SK-N-SH treated with all-trans-retinoic acid at 6 μM for 48 hours (cell line): ENCODE data around the gene ATP5F1E.

Experiments
- ATAC-seq: fragments of 200-7000 bp; cut with Tn5 transposase; 3 replicates; pipeline ENCODE4 v1.9.1; 2020; ENCODE audit warnings: mild to moderate bottlenecking, moderate library complexity
- ARNTL ChIP-seq: fragments of 450-650 bp; formaldehyde crosslinking; IDR thresholded peaks from 2 replicates; pipeline ENCODE4 v1.5.0; 2020; ENCODE audit warnings: low read depth, mild to moderate bottlenecking, moderate library complexity, borderline replicate concordance
- BACH2 ChIP-seq: fragments of 250-450 bp; sonication (Bioruptor Pico); IDR thresholded peaks from 2 replicates; pipeline ENCODE4 v1.9.0; 2021; ENCODE audit warnings: mild to moderate bottlenecking, borderline replicate concordance
- CSDC2 ChIP-seq: fragments of 250-450 bp; sonication (Bioruptor Pico); IDR thresholded peaks from 2 replicates; pipeline ENCODE4 v1.5.0; 2020; ENCODE audit warnings: mild to moderate bottlenecking, moderate library complexity
- GLIS3 ChIP-seq: fragments of 250-450 bp; sonication (Bioruptor Pico); IDR thresholded peaks from 2 replicates; pipeline ENCODE4 v1.5.0; 2020; ENCODE audit warnings: mild to moderate bottlenecking, moderate library complexity
- ISL1 ChIP-seq: fragments of 250-450 bp; sonication (Bioruptor Pico); IDR thresholded peaks from 2 replicates; pipeline ENCODE4 v2.1.2; 2022; ENCODE audit warnings: mild to moderate bottlenecking, moderate library complexity
- OSR1 ChIP-seq: fragments of 250-450 bp; sonication (Bioruptor Pico); IDR thresholded peaks from 2 replicates; pipeline ENCODE4 v1.8.0; 2022; ENCODE audit warnings: moderate library complexity, mild to moderate bottlenecking, inconsistent platforms
- PATZ1 ChIP-seq: fragments of 250-450 bp; sonication (Bioruptor Pico); IDR thresholded peaks from 2 replicates; pipeline ENCODE4 v1.8.0; 2020; ENCODE audit warnings: mild to moderate bottlenecking, moderate library complexity, borderline replicate concordance
- POU6F1 ChIP-seq: fragments of 250-450 bp; sonication (Bioruptor Pico); IDR thresholded peaks from 2 replicates; pipeline ENCODE4 v1.8.0; 2021; ENCODE audit warnings: low read depth, mild to moderate bottlenecking, moderate library complexity, borderline replicate concordance
- PPARA ChIP-seq: fragments of 250-450 bp; sonication (Bioruptor Pico); IDR thresholded peaks from 2 replicates; pipeline ENCODE4 v1.5.0; 2020; ENCODE audit warnings: mild to moderate bottlenecking, borderline replicate concordance
- RARB ChIP-seq: fragments of 250-450 bp; sonication (Bioruptor Pico); IDR thresholded peaks from 2 replicates; pipeline ENCODE4 v1.8.0; 2021; ENCODE audit warnings: mild to moderate bottlenecking, moderate library complexity
- SNAI2 ChIP-seq: fragments of 250-450 bp; sonication (Bioruptor Pico); IDR thresholded peaks from 2 replicates; pipeline ENCODE4 v1.5.0; 2020; ENCODE audit warnings: mild to moderate bottlenecking, moderate library complexity
- TCF4 ChIP-seq: fragments of 250-450 bp; sonication (Bioruptor Pico); IDR thresholded peaks from 2 replicates; pipeline ENCODE4 v1.8.0; 2021; ENCODE audit warnings: mild to moderate bottlenecking, moderate library complexity, borderline replicate concordance
- TOX ChIP-seq: fragments of 250-450 bp; sonication (Bioruptor Pico); IDR thresholded peaks from 2 replicates; pipeline ENCODE4 v1.8.0; 2021; ENCODE audit warnings: mild to moderate bottlenecking, moderate library complexity, borderline replicate concordance
- ZC3H10 ChIP-seq: fragments of 250-450 bp; sonication (Bioruptor Pico); IDR thresholded peaks from 2 replicates; pipeline ENCODE4 v1.5.1; 2021; ENCODE audit warnings: mild to moderate bottlenecking, moderate library complexity
- ZFP3 ChIP-seq: fragments of 250-450 bp; sonication (Bioruptor Pico); IDR thresholded peaks from 2 replicates; pipeline ENCODE4 v1.5.0; 2020; ENCODE audit warnings: mild to moderate bottlenecking, moderate library complexity
- ZFP30 ChIP-seq: fragments of 450-650 bp; formaldehyde crosslinking; IDR thresholded peaks from 2 replicates; pipeline ENCODE4 v1.5.0; 2022; ENCODE audit warnings: mild to moderate bottlenecking, moderate library complexity
- ZNF8 ChIP-seq: fragments of 450-650 bp; formaldehyde crosslinking; IDR thresholded peaks from 2 replicates; pipeline ENCODE4 v1.5.0; 2020; ENCODE audit warnings: mild to moderate bottlenecking, moderate library complexity
- TF ChIP-seq, protein P1 (sequence below): fragments of 250-450 bp; sonication (Bioruptor Pico); IDR thresholded peaks from 2 replicates; pipeline ENCODE4 v1.5.0; 2020; ENCODE audit warnings: mild to moderate bottlenecking, moderate library complexity
- TF ChIP-seq, protein P2 (sequence below): fragments of 250-450 bp; sonication (Bioruptor Pico); IDR thresholded peaks from 2 replicates; pipeline ENCODE4 v1.5.1; 2020; ENCODE audit warnings: low read depth, mild to moderate bottlenecking, moderate library complexity
- TF ChIP-seq, protein P3 (sequence below): fragments of 250-450 bp; sonication (Bioruptor Pico); IDR thresholded peaks from 2 replicates; pipeline ENCODE4 v1.5.1; 2021; ENCODE audit warnings: mild to moderate bottlenecking, moderate library complexity

The ATP5F1E gene

DNA sequence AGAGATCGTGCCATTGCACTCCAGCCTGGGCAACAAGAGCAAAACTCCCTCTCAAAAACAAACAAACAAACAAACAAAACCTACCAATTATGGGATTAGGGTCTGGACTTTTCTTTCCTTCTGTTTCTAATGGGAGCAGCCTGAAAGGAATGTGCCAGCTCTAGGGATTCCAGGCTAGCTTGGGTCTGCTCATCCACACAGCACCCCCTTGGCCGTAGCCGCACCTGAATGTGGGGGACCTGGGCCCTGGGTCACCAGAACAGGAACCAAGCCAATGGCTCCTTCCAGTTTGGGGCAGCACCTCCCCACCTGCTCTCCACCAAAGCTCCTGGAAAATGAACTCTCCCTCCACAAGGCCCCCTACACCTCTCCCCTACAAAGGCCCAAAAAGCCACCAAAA is 31.8 kb downstream of the ATP5F1E start:
- no peak for ATAC-seq
- TF ChIP-seq TCF4 (CRISPR knock-in tag) (no peak), POU6F1 (CRISPR knock-in tag) (no peak), BACH2 (CRISPR knock-in tag) (no peak), ISL1 (CRISPR knock-in tag) (no peak), PATZ1 (CRISPR knock-in tag) (no peak), TOX (no peak), CSDC2 (CRISPR knock-in tag) (no peak), ZNF8 (CRISPR knock-in tag) (no peak)
- TF ChIP-seq, protein P1, sequence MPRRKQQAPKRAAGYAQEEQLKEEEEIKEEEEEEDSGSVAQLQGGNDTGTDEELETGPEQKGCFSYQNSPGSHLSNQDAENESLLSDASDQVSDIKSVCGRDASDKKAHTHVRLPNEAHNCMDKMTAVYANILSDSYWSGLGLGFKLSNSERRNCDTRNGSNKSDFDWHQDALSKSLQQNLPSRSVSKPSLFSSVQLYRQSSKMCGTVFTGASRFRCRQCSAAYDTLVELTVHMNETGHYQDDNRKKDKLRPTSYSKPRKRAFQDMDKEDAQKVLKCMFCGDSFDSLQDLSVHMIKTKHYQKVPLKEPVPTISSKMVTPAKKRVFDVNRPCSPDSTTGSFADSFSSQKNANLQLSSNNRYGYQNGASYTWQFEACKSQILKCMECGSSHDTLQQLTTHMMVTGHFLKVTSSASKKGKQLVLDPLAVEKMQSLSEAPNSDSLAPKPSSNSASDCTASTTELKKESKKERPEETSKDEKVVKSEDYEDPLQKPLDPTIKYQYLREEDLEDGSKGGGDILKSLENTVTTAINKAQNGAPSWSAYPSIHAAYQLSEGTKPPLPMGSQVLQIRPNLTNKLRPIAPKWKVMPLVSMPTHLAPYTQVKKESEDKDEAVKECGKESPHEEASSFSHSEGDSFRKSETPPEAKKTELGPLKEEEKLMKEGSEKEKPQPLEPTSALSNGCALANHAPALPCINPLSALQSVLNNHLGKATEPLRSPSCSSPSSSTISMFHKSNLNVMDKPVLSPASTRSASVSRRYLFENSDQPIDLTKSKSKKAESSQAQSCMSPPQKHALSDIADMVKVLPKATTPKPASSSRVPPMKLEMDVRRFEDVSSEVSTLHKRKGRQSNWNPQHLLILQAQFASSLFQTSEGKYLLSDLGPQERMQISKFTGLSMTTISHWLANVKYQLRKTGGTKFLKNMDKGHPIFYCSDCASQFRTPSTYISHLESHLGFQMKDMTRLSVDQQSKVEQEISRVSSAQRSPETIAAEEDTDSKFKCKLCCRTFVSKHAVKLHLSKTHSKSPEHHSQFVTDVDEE, result no peak
- TF ChIP-seq, protein P2, sequence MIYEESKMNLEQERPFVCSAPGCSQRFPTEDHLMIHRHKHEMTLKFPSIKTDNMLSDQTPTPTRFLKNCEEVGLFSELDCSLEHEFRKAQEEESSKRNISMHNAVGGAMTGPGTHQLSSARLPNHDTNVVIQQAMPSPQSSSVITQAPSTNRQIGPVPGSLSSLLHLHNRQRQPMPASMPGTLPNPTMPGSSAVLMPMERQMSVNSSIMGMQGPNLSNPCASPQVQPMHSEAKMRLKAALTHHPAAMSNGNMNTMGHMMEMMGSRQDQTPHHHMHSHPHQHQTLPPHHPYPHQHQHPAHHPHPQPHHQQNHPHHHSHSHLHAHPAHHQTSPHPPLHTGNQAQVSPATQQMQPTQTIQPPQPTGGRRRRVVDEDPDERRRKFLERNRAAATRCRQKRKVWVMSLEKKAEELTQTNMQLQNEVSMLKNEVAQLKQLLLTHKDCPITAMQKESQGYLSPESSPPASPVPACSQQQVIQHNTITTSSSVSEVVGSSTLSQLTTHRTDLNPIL (CRISPR knock-in tag), result no peak
- TF ChIP-seq, protein P3, sequence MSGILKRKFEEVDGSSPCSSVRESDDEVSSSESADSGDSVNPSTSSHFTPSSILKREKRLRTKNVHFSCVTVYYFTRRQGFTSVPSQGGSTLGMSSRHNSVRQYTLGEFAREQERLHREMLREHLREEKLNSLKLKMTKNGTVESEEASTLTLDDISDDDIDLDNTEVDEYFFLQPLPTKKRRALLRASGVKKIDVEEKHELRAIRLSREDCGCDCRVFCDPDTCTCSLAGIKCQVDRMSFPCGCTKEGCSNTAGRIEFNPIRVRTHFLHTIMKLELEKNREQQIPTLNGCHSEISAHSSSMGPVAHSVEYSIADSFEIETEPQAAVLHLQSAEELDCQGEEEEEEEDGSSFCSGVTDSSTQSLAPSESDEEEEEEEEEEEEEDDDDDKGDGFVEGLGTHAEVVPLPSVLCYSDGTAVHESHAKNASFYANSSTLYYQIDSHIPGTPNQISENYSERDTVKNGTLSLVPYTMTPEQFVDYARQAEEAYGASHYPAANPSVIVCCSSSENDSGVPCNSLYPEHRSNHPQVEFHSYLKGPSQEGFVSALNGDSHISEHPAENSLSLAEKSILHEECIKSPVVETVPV (CRISPR knock-in tag), result no peak

DNA sequence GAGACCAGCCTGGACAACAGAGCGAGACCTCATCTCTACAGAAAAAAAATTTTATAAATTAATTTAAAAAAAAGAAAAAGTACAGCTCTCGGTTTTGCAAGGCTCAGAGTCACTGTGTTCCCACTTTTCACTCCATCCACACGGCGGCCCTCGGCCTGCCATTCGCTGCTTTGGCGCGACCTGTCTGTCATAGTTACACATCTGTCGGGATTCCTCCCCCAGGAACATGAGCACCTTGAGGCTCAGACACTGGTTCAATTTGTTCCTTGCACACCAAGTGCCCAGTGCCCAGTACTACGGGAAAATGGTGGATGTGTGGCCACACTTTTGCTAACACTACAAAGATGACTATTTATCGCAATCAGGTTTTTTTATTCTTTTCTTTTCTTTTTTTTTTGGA is 33.5 kb downstream of the ATP5F1E start:
- no peak for ATAC-seq
- TF ChIP-seq OSR1 (no peak), GLIS3 (CRISPR knock-in tag) (no peak), TCF4 (CRISPR knock-in tag) (no peak), ZC3H10 (CRISPR knock-in tag) (no peak), ZFP30 (no peak), BACH2 (CRISPR knock-in tag) (no peak), SNAI2 (CRISPR knock-in tag) (no peak), ARNTL (CRISPR knock-in tag) (no peak), TOX (no peak)

DNA sequence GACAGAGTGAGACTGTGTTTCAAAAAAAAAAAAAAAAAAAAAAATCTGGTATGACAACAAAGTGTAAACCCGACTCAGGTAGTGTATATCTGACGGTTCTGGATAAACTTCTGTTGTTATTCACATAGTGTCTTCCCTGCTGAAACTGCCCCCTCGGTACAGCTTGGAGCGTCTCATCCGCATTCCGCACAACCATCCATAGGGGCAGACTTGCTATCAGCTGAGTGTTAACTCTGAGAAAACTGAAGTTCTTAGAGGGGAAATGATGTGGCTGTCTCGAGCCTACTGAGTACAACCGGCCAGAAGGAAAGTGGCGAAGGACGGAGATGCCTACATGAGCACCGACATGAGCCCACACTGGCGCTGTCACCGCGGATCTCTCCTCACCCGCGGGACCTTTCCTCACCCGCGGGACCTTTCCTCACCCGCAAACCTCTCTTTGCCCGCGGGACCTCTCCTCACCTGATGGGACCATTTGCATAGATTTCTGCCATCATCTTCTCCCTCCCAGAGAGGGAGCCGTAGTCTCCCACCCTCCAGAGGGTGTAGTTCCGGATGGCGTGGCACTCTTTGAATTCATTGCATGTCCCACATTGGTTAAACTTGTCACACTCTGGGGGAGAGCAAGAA is 34.9 kb downstream of the ATP5F1E start:
- TF ChIP-seq RARB (CRISPR knock-in tag) (no peak), ISL1 (CRISPR knock-in tag) (no peak), ZFP3 (CRISPR knock-in tag) (no peak), OSR1 (no peak), BACH2 (CRISPR knock-in tag) (no peak), POU6F1 (CRISPR knock-in tag) (no peak), SNAI2 (CRISPR knock-in tag) (no peak), ZNF8 (CRISPR knock-in tag) (no peak), ZFP30 (no peak), ARNTL (CRISPR knock-in tag) (no peak), PPARA (CRISPR knock-in tag) (no peak), TOX (no peak)
- TF ChIP-seq, protein P3 (CRISPR knock-in tag), result no peak
- TF ChIP-seq, protein P1, result no peak
- peak; percentile 20; the same call in 2 of the 3 replicates for ATAC-seq
